Stimulated activated effector memory CD8-positive, alpha-beta T cell treated with anti-CD3 and anti-CD28 coated beads, Interleukin-12 subunit alpha, Interleukin-12 subunit beta, amount 100 ng/mL, for 72 hours (primary cell): Measurements from ENCODE around the gene EIF4EBP2.

ENCODE experiments used
- ATAC-seq: fragments of 150-1000 bp; cut with Tn5 transposase; 2 replicates; pipeline ENCODE4 v1.10.0; 2021
- DNase-seq, 2 donors: peaks; one replicate each; pipeline ENCODE4 v3.0.0; 2021 to 2022; ENCODE audit warnings: low spot score in 2 of 2
- H3K27ac Mint-ChIP-seq: one replicate; pipeline ENCODE4 v1.8.0; 2022; ENCODE audit warnings: mild to moderate bottlenecking, mixed read lengths
- H3K36me3 Mint-ChIP-seq: one replicate; pipeline ENCODE4 v1.8.0; 2022; ENCODE audit warnings: mild to moderate bottlenecking, mixed read lengths
- H3K4me1 Mint-ChIP-seq: one replicate; pipeline ENCODE4 v1.8.0; 2022; ENCODE audit warnings: mixed read lengths
- H3K4me3 Mint-ChIP-seq: one replicate; pipeline ENCODE4 v1.8.0; 2022; ENCODE audit warnings: mild to moderate bottlenecking, mixed read lengths
- H3K9me3 Mint-ChIP-seq: one replicate; pipeline ENCODE4 v1.8.0; 2022; ENCODE audit warnings: mixed read lengths

The EIF4EBP2 gene

DNA sequence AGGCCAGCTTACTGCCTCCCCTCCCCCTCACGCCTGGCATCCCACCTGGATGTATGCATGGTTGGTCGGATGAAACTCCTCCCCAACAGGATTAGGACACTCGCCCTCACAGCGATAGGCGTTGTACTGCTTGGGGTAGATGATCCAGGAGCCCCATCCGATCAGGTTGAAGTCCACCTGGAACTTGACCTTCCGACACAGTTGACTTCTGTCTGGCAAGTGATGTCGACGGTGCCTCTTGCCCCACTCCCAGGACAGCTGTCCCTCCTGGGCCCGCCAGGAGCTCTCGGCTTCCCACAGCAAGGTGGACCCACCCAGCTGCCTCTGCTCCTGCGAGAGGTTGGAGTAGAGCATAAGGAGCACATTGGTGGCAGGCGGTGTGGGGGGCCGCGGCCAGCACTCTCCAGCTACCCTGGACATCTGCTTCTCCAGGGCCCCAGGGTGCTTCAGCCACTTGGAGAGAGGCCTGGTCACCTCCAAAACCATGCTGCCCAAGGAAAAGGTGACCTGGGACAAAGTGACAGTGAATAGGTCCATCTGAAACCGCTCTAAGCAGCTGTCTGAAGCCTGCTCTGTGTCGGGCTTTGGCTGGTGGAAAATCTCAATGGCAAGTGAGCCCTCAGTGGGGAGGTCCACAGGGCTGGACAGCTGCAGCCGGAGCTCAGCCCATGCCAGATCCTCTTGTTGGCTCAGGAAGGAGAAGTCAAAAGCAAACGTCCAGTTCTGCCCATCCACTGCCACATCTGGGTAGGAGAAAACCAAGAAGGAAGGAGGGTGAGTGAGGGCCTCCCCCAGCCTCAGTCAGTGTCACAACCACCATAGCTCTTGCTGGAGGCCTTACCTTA is 31.5 kb downstream of the EIF4EBP2 start:
- H3K9me3 Mint-ChIP-seq, result no peaks in the 10 kb centered on the region
- no peaks in the 10 kb centered on the region for H3K36me3 Mint-ChIP-seq
- no peak for DNase-seq
- H3K4me1 Mint-ChIP-seq, result peaks cover 16% of the 10 kb centered on the region
- no peak for ATAC-seq
- no peak overlapping the region for H3K27ac Mint-ChIP-seq
- no peak overlapping the region for H3K4me3 Mint-ChIP-seq

DNA sequence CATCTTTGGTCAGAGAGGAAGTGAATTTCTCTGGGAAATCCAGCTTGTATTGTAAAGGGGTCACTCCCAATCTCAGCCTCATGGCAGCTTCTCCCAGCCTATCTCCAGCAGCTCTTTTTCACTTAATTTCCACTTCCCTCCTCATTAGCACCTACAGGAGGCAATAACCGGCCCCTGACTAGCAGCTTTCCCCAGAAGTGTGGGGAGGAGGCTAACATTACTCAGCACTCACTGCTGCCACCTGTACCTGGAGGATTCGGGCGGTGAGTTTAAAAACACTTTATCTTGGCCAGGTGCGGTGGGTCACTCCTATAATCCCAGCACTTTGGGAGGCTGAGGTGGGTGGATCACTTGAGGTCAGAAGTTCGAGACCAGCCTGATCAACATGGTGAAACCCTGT is 33.8 kb downstream of the EIF4EBP2 start:
- Mint-ChIP-seq H3K36me3 (no peaks in the 10 kb centered on the region), H3K27ac (no peak overlapping the region), H3K4me3 (no peak overlapping the region), H3K4me1 (peaks cover 17% of the 10 kb centered on the region), H3K9me3 (no peaks in the 10 kb centered on the region)
- ATAC-seq, result no peak
- DNase-seq, result no peak

DNA sequence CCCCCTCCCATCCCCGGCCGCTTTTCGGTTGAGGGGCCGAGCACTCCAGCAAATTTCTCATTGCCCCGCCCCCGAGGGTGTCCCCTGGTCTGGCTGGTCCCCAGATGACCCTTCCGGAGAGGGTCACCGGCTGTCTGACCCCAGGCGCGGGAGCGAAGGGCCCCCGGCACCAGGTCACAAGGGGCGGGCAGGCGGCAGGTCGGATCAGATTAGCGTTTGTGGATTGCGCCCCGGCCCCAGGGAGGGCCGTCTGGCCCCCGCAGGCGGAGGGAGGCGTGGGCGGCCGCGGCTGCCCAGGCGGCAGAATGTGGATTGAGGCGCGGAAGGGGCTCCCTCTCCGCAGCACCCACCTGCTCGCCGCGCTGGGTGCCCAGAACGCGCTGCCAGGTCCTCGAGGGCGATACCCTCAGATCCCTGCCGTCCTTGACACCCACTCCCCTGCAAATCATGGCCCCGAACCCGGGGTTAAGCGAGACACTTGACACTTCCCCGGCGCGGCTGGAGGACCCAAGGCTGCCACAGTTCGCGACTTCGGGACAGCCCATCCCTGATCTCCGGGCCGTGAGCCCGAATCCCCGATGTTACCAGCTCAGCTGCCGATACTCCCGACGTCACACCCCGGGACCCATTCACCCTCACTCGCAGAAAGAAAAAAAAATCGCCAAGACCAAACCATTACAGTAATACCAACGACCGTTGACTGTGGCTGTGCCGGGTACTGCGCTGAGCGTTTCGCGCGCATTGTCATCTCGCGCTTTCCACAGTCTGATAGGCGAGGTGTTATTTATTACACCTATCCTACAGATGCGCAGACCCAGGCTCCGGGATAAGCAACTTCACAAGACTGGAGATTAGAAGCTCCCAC is 36.6 kb downstream of the EIF4EBP2 start:
- no peak for DNase-seq
- Mint-ChIP-seq H3K27ac (no peak overlapping the region), H3K9me3 (no peaks in the 10 kb centered on the region), H3K36me3 (no peaks in the 10 kb centered on the region), H3K4me1 (peaks cover 14% of the 10 kb centered on the region), H3K4me3 (peak overlapping the region; percentile 62)
- peak; percentile 63 for ATAC-seq

DNA sequence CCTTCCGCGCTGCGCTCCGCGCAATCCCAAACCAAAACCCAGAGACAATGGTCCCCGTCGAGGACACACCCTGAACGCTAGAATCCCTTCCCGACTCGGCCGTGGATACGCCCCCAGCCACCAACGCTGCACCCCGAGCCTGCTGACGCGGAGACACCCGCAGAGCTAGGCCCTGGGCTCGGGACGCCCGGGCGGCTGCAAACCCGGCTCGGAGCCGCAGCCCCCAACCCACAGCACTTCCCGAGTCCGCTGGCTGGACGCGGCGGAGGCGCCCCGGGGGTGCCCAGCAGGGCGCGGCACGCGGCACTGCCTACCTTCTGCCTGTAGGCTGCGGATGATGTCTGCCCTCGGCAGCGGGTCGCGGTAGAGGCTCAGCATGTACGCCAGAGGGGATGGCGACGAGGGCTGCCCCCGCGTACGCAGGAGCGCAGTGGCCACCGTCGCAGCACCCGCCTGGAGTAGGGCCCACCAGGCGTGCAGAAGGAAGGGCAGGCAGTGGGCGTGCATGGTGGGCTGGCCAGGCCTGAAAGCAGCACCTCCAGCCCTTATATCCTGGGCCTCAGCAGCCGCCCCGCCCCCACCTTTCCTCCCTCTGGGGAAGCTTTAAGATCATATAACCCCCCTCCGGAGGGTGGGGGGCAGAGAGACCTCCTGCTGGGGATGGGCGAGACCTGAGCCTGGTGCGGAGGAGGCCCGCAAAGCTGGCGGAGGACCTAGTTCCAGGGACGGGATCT is 37.4 kb downstream of the EIF4EBP2 start, which contains the start of gene NODAL:
Gene NODAL, minus strand, starts transcription at position 521 of the 734 bp plus-strand sequence. Its CDS starts 14 bp downstream, at position 507.
- no peak within 1 kb of the TSS for H3K27ac Mint-ChIP-seq
- H3K4me3 Mint-ChIP-seq, result peak within 1 kb of the TSS; percentile 62
- ATAC-seq (peak; percentile 49), DNase-seq (no peak)
- H3K9me3 Mint-ChIP-seq, result no peaks in the 10 kb centered on the region
- H3K4me1 Mint-ChIP-seq, result peaks cover 14% of the 10 kb centered on the region
- H3K36me3 Mint-ChIP-seq, result no peaks in the 10 kb centered on the region

DNA sequence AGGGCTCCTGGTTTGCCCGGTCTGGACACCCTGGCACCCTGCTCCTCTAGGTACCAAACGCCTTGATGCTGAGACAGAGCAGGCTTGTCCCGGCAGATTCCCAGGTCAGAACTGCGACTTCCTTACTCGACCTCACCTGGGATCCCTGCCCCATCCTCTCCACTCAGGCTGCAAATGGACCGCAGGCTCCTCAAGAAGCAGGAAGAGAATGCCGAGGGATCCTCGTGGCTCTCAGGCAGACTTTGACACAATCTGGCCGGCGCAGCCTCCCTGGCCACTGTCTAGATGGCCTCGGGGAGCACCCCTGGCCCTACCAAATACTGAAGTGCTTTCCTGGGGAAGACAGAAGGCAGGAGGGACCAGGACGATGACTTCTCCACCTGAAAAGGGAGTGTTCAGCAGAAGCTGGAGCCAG is 38.0 kb downstream of the EIF4EBP2 start:
- Mint-ChIP-seq H3K27ac (no peak overlapping the region), H3K9me3 (no peaks in the 10 kb centered on the region), H3K4me3 (no peak overlapping the region), H3K36me3 (no peaks in the 10 kb centered on the region), H3K4me1 (peaks cover 14% of the 10 kb centered on the region)
- ATAC-seq (no peak), DNase-seq (no peak)

DNA sequence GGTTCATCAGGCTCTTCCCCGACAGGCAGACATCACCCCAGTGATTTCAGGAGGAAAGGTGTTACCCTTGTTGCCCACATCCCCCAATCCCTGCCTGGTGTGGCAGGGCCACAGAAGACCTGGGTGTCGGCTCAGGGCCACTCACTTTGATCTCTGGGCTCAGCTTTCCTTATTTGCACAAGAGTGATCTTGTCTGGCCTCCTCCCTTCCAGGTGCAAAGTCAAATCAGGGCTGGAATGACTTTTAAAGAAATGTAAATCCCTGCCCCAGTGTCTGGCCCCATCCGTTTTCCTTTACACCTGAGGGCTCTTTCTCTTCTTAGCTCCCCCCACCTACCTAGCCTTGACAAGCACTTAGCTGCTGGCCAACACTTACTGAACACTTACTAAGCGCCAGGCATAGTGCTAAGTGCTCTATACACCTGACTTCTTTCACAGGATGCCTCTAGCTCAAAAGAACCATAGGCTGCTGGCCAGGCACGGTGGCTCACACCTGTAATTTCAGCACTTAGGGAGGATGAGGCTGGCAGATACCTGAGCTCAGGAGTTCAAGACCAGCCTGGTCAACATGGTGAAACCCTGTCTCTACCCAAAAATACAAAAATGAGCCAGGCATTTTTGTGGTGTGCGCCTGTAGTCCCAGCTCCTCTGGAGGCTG is 38.5 kb downstream of the EIF4EBP2 start:
- Mint-ChIP-seq H3K4me3 (no peak overlapping the region), H3K4me1 (peaks cover 14% of the 10 kb centered on the region), H3K36me3 (no peaks in the 10 kb centered on the region), H3K9me3 (no peaks in the 10 kb centered on the region), H3K27ac (no peak overlapping the region)
- DNase-seq, result no peak
- ATAC-seq, result no peak

DNA sequence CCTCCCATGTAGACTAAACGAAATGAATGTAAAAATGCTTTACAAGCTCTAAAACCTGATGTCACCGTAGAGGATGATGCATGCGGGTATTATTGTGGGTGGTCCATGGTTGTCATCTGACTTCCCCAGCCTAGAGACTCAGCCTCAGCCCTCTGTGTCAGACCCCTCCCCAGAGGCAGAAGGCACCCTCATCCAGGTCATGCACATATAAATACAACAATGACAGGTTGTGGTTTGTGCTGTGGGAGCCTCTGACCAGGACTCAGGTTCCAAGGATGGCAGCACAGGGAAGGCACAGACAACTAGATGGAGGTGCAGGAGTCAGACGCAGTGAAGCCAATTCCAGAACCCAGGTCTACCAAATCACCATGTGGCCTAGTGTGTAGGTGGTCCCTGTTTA is 40.8 kb downstream of the EIF4EBP2 start:
- Mint-ChIP-seq H3K4me3 (no peak overlapping the region), H3K4me1 (peaks cover 14% of the 10 kb centered on the region), H3K27ac (no peak overlapping the region), H3K9me3 (no peaks in the 10 kb centered on the region), H3K36me3 (no peaks in the 10 kb centered on the region)
- ATAC-seq (no peak), DNase-seq (no peak)

DNA sequence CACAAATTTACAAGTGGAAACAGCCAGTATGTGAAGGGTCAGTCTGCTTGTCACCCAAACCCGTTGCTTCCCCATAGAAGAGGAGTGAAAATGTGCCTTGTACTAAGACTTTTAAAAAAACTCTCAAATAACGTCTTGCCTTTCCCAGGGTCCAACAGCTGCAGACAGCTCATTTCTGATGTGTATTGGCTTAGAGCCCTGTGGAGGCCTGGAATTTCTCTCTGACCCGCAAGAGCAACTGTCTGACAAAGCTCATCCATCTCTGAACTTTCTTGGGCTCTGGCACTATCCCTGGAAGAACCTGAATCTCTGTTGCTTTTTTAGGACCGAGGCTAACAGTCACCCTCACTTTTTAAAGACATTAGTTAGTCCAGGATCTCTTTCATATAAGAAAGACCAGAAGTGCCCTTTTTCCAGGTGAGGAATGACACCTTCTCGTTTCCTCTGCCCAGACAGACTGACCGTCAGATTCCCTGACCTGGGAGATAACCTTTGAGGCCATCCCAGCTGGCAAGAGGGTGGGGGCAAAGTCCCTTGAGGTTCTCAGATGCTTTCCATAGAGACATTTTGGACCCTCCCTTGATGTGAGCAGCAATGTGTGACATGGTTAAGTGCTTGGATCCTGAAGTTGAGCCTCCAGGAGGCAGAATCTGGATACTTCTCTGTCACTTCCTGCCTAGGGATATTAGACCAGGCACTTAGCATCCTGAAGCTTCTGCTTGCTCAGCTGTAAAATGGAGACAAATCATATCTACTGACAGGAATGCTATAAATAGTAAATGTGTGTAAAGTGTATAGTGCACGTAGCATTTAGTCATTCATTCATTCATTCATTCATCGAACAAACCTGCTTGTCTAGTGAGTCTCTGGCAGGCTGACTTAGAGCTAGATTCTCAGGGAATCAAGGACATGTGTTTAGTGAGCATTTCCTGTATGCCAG is 42.0 kb downstream of the EIF4EBP2 start:
- no peak overlapping the region for H3K4me3 Mint-ChIP-seq
- no peaks in the 10 kb centered on the region for H3K9me3 Mint-ChIP-seq
- H3K36me3 Mint-ChIP-seq, result no peaks in the 10 kb centered on the region
- peaks cover 8% of the 10 kb centered on the region for H3K4me1 Mint-ChIP-seq
- H3K27ac Mint-ChIP-seq, result no peak overlapping the region
- ATAC-seq (no peak), DNase-seq (no peak)

DNA sequence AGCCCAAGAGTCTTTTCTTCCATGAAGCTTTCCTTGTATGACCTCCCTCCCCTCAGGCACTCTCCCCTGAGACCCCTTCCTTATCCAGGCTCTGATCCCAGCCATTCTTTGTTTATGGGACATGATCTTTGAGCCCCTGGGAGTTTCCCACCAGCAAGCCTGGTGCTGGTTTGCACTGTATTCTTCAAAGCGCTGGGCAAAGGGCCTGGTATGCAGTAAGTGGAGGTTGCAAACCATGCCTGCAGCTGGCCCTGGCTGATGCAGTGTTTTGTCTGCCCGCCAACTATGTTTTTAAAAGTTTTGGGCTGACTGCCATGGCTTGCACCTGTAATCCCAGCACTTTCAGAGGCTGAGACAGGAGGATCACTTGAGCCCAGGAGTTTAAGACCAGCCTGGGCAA is 44.3 kb downstream of the EIF4EBP2 start:
- no peak overlapping the region for H3K27ac Mint-ChIP-seq
- H3K4me3 Mint-ChIP-seq, result no peak overlapping the region
- H3K36me3 Mint-ChIP-seq, result no peaks in the 10 kb centered on the region
- DNase-seq (no peak), ATAC-seq (no peak)
- no peaks in the 10 kb centered on the region for H3K9me3 Mint-ChIP-seq
- no peaks in the 10 kb centered on the region for H3K4me1 Mint-ChIP-seq

DNA sequence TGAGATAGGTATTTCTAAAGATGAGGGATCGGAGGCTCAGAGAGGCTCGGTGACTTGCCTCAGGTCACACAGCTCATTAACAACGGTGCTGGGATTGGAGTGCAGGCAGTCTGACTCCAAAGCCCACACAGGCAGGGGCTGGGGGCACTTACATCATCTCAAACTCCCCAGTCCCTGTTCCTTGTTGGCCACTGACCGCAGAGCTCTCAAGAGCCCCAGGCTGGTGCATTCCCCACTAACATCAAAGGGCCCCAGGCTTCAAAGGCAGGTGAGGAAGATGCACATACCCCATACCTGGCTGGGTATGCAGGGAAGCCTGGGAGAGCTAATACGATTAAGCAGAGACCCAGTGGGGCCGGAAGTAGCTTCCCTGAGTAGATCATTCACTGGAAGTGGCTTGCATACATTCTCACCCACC is 51.3 kb downstream of the EIF4EBP2 start:
- peaks cover 6% of the 10 kb centered on the region for H3K4me1 Mint-ChIP-seq
- H3K4me3 Mint-ChIP-seq, result no peak overlapping the region
- ATAC-seq, result no peak

DNA sequence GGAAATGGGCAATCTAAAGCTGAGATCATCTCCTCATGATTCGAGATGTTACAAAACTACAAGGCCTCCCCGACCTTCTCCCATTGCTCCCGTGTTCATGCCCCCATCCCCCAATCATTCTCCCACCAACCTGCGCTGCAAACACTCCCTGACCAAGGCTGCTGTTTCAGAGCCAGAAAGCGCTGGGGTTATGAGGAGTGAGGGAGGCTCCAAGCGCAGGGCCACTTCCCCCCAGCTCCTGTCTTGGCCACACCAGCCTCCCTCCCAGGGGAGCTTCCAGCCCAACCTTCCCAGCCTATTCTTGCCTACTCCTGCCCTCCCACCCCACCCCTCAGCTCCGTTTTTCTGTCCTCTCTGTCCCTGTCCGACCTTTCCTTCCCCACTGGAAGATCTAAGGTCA is 52.2 kb downstream of the EIF4EBP2 start:
- DNase-seq (no peak), ATAC-seq (no peak)
- no peak overlapping the region for H3K4me3 Mint-ChIP-seq
- H3K36me3 Mint-ChIP-seq, result no peaks in the 10 kb centered on the region
- H3K27ac Mint-ChIP-seq, result no peak overlapping the region
- no peaks in the 10 kb centered on the region for H3K9me3 Mint-ChIP-seq
- peaks cover 6% of the 10 kb centered on the region for H3K4me1 Mint-ChIP-seq

More for the DNA sequence above, 51.3 kb downstream of the EIF4EBP2 start:
- DNase-seq, result no peak
- Mint-ChIP-seq H3K9me3 (no peaks in the 10 kb centered on the region), H3K36me3 (no peaks in the 10 kb centered on the region), H3K27ac (no peak overlapping the region)

DNA sequence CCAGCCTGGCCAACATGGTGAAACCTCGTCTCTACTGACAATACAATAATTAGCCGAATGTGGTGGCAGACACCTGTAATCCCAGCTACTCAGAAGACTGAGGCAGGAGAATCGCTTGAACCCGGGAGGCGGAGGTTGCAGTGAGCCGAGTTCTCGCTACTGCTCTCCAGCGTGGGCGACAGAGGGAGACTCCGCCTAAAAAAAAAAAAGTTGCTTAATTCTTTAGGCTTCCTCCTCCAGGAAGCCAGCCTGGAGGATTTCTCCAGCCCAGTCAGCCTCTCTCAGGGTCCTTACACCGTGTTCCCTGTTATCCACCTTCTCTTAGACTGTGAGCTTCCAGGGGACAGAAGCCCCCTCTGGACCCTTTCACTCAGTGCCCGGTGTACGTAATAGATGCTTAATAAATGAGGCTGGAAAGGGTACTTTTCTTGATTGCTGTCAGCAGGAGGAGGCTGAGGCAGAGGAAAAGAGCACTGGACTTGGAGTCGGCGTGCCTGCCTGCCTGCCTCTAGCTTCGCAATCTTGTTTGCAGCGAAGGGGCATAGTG is 53.9 kb downstream of the EIF4EBP2 start:
- Mint-ChIP-seq H3K4me3 (no peak overlapping the region), H3K27ac (no peak overlapping the region), H3K36me3 (no peaks in the 10 kb centered on the region), H3K9me3 (no peaks in the 10 kb centered on the region), H3K4me1 (peaks cover 6% of the 10 kb centered on the region)
- ATAC-seq (no peak), DNase-seq (no peak)

DNA sequence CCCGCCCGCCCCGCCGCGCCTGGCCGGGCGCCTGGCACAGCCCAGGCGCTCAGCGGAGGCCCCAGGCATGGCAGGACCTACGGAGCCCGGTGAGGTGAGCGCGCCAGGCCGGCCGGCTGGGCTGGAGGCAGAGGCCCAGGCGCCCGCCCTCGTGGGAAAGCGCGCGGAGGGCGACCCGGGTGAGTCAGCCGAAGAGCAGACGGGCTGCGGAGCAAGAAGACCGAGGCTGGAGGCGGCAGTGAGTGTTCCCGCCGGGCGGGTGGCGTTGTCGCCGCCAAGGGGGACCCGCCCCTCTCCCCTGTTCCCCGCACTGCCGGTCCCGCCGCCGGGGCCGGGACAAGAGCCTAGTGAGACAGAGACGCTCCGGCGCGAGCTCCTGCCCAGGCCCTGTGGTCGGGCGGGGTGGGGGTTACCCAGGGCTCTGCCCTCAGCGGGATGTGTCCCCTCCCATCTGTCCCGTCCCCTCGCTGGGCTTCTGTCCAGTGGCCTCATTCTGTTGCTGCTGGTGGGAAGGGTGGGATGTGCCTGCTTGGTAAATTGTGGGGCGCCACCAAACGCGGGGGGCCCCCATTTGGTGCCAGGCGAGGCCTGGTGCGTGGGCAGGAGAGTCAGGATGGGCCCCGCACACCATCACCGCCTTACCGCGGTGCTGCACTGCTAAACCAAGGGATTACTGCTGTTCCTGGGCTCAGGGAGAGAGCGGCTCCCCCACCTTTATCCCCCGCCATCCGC is 54.5 kb downstream of the EIF4EBP2 start:
- H3K27ac Mint-ChIP-seq, result no peak overlapping the region
- H3K4me1 Mint-ChIP-seq, result peaks cover 6% of the 10 kb centered on the region
- DNase-seq (peak in 1 of 2 donors; percentile 36), ATAC-seq (peak; percentile 83)
- peak overlapping the region; percentile 38 for H3K4me3 Mint-ChIP-seq
- no peaks in the 10 kb centered on the region for H3K36me3 Mint-ChIP-seq
- no peaks in the 10 kb centered on the region for H3K9me3 Mint-ChIP-seq
